ENCODE measurements around the gene BAZ1A. TPM values are rescaled to one million over a fixed set of nuclear protein-coding genes. Genes with fewer than 3 reads are reported as not detected.
"Not testable (repeated sequence)": the region's sequence is repeated elsewhere in the genome, so short reads cannot be mapped to it uniquely, and the experiment has no call there.

BAZ1A gene
- total and polyA plus RNA-seq, 2 of the 8 experiments (the other 6 are each of a cell fraction or from before 2014, with no cell fraction given) = 8.0 to 23.1 TPM

DNA sequence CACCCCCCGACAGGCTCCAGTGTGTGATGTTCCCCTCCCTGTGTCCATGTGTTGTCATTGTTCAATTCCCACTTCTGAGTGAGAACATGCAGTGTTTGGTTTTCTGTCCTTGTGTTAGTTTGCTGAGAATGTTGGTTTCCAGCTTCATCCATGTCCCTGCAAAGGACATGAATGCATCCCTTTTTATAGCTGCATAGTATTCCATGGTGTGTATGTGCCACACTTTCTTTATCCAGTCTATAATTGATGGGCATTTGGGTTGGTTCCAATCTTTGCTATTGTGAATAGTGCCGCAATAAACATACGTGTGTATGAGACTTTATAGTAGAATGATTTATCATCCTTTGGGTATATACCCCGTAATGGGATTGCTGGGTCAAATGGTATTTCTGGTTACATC lies 138.1 kb downstream of the BAZ1A start:
- CTCF ChIA-PET (ENCODE audit: partially characterized antibody); H4K91ac ChIP-seq (replicated peaks; ENCODE audit: insufficient read length, low read length); H3K4me1 ChIP-seq (replicated peaks in 1 of 4; ENCODE audit: control insufficient read depth in 3 of 4, insufficient read depth in 4 of 4, low read length in 3 of 4); H3K27me3 ChIP-seq (replicated peaks in 1 of 4; ENCODE audit: control insufficient read depth in 3 of 4, extremely low read depth in 1 of 4, insufficient read depth in 3 of 4, low read length in 3 of 4); H2BK5ac ChIP-seq (ENCODE audit: low read depth, low read length); H3K4me3 ChIP-seq (ENCODE audit: extremely low read depth in 1 of 4, insufficient read depth in 2 of 4, low read depth in 3 of 4, low read length in 4 of 4); H3K14ac ChIP-seq (ENCODE audit: insufficient read length); POLR2A ChIA-PET (ENCODE audit: partially characterized antibody); FAIRE-seq; H3K56ac ChIP-seq (replicated peaks; ENCODE audit: insufficient read length, low read depth, low read length); H3K79me1 ChIP-seq (ENCODE audit: low read depth, low read length); H2BK15ac ChIP-seq (ENCODE audit: low read length); H3K23me2 ChIP-seq (ENCODE audit: low read depth, low read length); H3K79me2 ChIP-seq (ENCODE audit: control insufficient read depth in 1 of 2, insufficient read depth in 2 of 2, low read length in 2 of 2); H3K18ac ChIP-seq (ENCODE audit: extremely low read depth, low read length); H4K8ac ChIP-seq (ENCODE audit: extremely low read depth, insufficient read depth, low read length); H2BK12ac ChIP-seq (ENCODE audit: low read depth, low read length); H3K9me3 ChIP-seq (ENCODE audit: insufficient read depth in 2 of 2, low read depth in 1 of 2, low read length in 1 of 2); H3K27ac ChIP-seq (ENCODE audit: low read depth, low read length); H3K4me2 ChIP-seq (ENCODE audit: insufficient read depth in 1 of 2, low read depth in 2 of 2, low read length in 2 of 2); H2AK5ac ChIP-seq (ENCODE audit: low read depth, low read length); H4K20me1 ChIP-seq (replicated peaks in 1 of 2; ENCODE audit: control insufficient read depth in 1 of 2, insufficient read depth in 2 of 2, low read length in 2 of 2); H2BK120ac ChIP-seq (replicated peaks; ENCODE audit: low read depth, low read length); H3K36me3 ChIP-seq (ENCODE audit: control insufficient read depth in 2 of 4, insufficient read depth in 4 of 4, low read length in 3 of 4); H3K23ac ChIP-seq (ENCODE audit: insufficient read length); H3K9ac ChIP-seq (replicated peaks in 1 of 4; ENCODE audit: extremely low read depth in 1 of 4, low read depth in 3 of 4, low read length in 3 of 4); DNase-seq (ENCODE audit: low read depth in 1 of 2, low spot score in 2 of 2); H2AFZ ChIP-seq (ENCODE audit: low read length); H3K4ac ChIP-seq (replicated peaks; ENCODE audit: insufficient read length, low read depth, low read length); H2BK20ac ChIP-seq (ENCODE audit: low read length); H4K5ac ChIP-seq (ENCODE audit: insufficient read length, low read depth, low read length): not testable (repeated sequence)
- 100% methylated on average over 4 of the region's 4 CpGs; no CpG with 5 or more reads in 1 of the 2 experiments for WGBS, 2 experiments (ENCODE audit: extremely low coverage in 1 of 2, insufficient coverage in 1 of 2, insufficient read length in 1 of 2, insufficient replicate concordance in 2 of 2, low coverage in 1 of 2, low lambda C conversion rate in 2 of 2, missing lambda C conversion rate in 1 of 2)
